GM21528 (cell line): ENCODE results near the gene KLHDC4.
"Not testable (repeated sequence)": the region's sequence is repeated elsewhere in the genome, so short reads cannot be mapped to it uniquely, and the experiment has no call there.

Source experiments
- ATAC-seq: cut with Tn5 transposase; IDR thresholded peaks from one replicate; pipeline ENCODE4 v1.9.1; 2021; ENCODE audit warnings: mild to moderate bottlenecking, moderate library complexity; ENCODE audit not compliant: unreplicated experiment, low FRiP score

KLHDC4 gene

GRCh38 chr16:87688876-87689815 lies 76.6 kb downstream of the KLHDC4 start:
- ATAC-seq, result no peak

- ATAC-seq, result no peak
These were observed 77.7 kb downstream of the KLHDC4 start for GRCh38 chr16:87687998-87688529.

GRCh38 chr16:87687126-87687910 lies 78.5 kb downstream of the KLHDC4 start:
- no peak for ATAC-seq

- ATAC-seq, result no peak
These were observed 79.1 kb downstream of the KLHDC4 start for GRCh38 chr16:87686697-87687096.

GRCh38 chr16:87685766-87686165 lies 80.0 kb downstream of the KLHDC4 start:
- ATAC-seq, result no peak

- no peak for ATAC-seq
These were observed 80.4 kb downstream of the KLHDC4 start for GRCh38 chr16:87685405-87685755.

- no peak for ATAC-seq
These were observed 80.9 kb downstream of the KLHDC4 start for GRCh38 chr16:87684711-87685404.

GRCh38 chr16:87684106-87684677 lies 81.6 kb downstream of the KLHDC4 start:
- ATAC-seq, result no peak

GRCh38 chr16:87682852-87683399 lies 82.9 kb downstream of the KLHDC4 start:
- ATAC-seq, result no peak

GRCh38 chr16:87681981-87682570 lies 83.7 kb downstream of the KLHDC4 start:
- no peak for ATAC-seq

- ATAC-seq, result not testable (repeated sequence)
These were observed 84.7 kb downstream of the KLHDC4 start for GRCh38 chr16:87681051-87681602.

- no peak for ATAC-seq
These were observed 85.5 kb downstream of the KLHDC4 start for GRCh38 chr16:87680272-87680644.

- ATAC-seq, result no peak
These were observed 86.1 kb downstream of the KLHDC4 start for GRCh38 chr16:87679593-87680271.

GRCh38 chr16:87678618-87679017 lies 87.2 kb downstream of the KLHDC4 start:
- no peak for ATAC-seq

- no peak for ATAC-seq
These were observed 88.0 kb downstream of the KLHDC4 start for GRCh38 chr16:87677830-87678229.

GRCh38 chr16:87675111-87675719 lies 90.6 kb downstream of the KLHDC4 start:
- ATAC-seq, result no peak

- ATAC-seq, result no peak
These were observed 91.4 kb downstream of the KLHDC4 start for GRCh38 chr16:87674419-87674818.

GRCh38 chr16:87671715-87672270 lies 94.0 kb downstream of the KLHDC4 start:
- ATAC-seq, result no peak
